GM12801 (cell line): ENCODE measurements around the gene DNAJA4.

ENCODE experiments used
- TF ChIP-seq, protein P1 (sequence below): IDR thresholded peaks from one replicate; pipeline ENCODE4 v1.5.1; 2011; ENCODE audit warnings: control low read depth; ENCODE audit not compliant: insufficient read length; ENCODE audit errors: extremely low read depth

DNAJA4 gene

DNA sequence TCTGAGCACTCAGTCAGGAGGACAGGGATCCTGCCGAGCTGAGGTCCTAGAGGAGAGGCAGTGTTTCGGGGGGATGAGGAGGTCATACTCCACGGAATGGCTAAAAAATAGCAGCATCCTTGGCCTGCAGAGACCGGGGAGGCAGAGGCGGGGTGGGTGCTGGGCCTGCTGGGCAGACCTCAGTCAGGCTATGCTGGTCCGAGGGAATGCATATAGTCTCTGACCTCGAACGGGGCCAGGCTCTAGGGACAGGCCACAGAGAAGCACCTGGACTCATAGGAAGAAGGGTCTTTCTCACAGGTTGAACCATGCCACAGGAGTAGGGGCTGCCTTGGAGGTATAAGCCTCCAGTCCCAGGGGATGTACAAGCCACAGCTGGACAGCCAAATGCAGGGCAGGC, 49.0 kb downstream of the DNAJA4 start:
- TF ChIP-seq, protein P1, sequence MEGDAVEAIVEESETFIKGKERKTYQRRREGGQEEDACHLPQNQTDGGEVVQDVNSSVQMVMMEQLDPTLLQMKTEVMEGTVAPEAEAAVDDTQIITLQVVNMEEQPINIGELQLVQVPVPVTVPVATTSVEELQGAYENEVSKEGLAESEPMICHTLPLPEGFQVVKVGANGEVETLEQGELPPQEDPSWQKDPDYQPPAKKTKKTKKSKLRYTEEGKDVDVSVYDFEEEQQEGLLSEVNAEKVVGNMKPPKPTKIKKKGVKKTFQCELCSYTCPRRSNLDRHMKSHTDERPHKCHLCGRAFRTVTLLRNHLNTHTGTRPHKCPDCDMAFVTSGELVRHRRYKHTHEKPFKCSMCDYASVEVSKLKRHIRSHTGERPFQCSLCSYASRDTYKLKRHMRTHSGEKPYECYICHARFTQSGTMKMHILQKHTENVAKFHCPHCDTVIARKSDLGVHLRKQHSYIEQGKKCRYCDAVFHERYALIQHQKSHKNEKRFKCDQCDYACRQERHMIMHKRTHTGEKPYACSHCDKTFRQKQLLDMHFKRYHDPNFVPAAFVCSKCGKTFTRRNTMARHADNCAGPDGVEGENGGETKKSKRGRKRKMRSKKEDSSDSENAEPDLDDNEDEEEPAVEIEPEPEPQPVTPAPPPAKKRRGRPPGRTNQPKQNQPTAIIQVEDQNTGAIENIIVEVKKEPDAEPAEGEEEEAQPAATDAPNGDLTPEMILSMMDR = no peak

DNA sequence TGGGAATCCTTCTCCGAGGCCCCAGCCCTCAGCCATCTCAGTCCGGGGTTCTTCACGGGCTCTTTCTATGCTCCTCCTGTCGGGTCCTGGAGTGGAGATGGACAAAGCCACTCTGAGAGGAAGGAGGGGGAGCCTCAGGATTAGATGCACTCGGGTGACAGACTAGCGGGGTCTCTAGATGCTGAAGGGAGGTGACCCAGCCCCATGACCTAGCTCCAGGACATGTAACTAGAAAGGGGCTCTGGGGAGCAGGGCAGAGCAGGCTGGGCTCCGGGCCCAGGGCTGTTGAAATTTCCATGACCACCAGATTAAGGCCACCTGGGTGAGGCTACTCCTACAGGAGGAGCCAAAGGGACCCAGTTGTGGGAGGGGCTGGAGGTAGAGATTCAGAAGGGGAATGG, 49.8 kb downstream of the DNAJA4 start:
- TF ChIP-seq, protein P1 = no peak

DNA sequence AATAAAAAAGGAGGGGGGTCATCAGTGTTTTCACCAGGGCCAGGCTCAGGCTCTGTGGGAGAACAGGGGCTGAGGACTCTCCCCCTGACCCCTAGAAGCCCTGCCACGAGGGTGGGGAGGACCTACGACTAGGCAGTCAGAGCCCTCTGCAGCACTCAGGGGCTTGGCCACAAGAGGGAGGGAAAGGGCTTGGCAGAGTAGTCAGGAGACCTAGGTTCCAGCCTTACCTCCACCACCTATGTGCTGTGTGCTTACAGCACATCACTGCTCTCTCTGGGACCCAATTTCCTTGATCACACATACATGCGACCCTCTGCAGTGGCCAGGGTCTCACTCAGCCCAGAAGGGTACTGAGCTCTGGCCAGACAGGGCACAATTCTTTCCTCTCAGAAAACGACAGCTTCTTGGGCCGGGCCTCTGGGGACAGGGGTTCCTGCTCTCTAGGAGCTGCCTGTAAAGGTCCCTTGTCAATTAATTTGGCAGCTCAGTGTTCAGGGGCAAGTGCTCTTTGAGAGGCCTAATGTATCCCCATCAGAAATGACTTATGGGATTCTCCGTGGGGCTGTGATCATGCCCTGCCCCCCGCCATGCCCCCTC, 51.4 kb downstream of the DNAJA4 start:
- TF ChIP-seq, protein P1 = no peak

DNA sequence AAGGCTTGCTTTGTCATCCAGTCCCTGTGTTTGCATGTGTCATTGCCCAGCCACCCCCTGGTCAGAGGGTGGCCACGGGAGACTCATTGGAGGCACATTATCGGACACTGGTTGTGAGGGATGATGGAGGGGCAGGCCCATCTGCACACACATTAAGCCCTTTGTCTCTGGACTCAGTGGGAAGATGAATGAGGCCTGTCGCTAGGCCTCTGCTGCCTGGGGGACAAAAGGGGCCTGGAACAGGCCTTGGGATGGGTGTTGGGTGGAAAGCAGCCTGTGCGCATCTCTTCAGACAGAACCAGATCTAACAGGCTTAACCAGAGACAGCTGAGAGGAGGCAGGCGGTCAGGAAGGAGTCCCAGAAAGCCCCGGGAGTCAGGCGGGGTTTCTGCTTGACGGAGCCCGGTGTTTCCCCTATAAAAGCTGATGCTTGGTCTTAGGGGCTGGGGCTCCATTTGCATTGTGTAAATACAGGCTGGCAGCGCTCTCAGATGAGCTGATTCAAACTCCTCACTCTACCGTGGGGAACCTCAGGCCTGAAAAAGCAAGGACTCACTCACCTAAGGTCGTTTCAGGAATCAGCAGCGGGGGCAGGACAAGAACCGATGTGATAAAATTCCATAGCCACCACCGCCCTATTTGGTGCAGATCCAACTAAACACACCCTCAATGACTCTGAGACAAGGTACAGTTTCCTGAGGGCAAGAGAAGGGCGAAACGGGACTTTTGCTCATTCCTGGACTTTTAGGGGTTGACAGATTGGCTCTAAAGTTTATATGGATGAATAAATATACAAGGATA, 52.1 kb downstream of the DNAJA4 start:
- TF ChIP-seq, protein P1 = no peak

DNA sequence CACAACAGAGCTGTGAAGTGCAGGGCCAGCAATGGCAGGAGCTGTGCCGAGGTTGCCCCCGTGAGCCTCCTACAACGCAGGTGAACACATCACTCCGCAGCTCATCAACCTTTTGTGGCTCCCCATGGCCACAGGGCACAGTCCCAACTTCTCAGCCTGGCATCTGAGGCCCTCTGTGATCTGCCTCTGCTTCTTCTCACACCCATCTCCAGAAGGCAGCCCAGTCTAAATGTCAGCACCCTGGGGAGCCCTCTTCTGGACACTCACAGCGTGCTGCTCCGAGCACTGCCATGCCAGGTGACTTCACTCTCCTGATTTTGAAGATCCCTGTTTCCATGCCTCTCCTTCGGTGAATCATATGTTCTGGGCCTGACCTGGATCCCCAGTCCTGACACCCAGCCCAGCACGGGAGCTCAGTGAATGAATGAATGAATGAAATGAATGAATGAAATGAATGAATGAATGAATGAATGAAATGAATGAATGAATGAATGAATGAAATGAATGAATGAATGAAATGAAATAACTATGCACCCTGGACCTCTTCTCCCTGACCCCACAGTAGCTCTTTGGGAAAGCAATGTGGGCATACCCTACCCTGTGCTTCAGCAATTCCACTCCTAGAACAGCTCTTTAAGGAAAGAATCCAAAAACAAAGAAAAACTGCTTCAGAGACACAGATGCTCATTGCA, 52.9 kb downstream of the DNAJA4 start:
- TF ChIP-seq, protein P1 = no peak

DNA sequence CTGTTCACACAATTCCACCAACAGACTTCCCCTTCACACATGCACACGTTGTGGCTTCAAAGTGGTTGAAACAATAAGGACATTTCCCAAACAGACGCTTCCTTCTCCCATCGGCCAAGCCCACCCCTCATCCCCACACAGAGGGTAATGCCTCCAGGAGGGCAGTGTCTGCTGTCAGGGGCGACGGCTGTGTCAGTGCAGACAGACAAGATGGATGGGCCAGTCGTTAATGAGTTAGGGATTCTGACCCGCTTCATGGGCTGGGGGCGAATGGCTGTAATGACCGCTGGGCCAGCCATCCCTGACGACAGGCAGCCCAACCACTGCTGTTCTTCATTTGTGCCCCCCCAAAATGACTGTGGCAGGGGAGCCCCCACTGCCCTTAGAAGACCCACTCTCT, 55.2 kb downstream of the DNAJA4 start:
- TF ChIP-seq, protein P1 = no peak

DNA sequence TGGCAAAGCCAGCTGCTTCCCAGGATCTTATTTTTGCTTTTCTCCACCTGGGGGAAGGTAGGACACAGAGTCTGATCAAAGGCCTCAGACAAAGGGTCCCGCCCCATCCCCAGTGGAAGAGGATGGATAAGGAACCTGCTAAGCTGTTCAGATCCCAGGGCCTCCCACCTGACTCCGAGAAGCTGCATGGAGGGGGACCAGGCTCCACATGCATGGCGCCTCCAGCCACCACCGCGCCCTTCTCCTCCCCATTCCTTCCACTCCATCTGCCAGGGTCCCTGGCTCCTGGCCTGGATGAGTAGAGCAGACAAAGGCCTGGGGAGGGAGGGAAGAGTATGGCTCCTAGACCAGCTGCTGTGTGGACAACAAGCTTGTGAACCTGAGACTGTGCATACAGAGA, 55.8 kb downstream of the DNAJA4 start:
- TF ChIP-seq, protein P1 = no peak
